ENCODE data around the gene HOXC12. TPM values are rescaled to one million over a fixed set of nuclear protein-coding genes. Genes with fewer than 3 reads are reported as not detected.

HOXC12 gene
- total and polyA plus RNA-seq, 7 donors: not detected

GRCh38 chr12:53974084-53975063 lies 19.7 kb downstream of the HOXC12 start, which contains the start of gene HOTAIR:
Gene HOTAIR, minus strand, starts transcription at chr12:53974954.
- Histone ChIP-seq H3K27ac (no peak within 1 kb of the TSS), H3K9me3 (no peaks in the 10 kb centered on the region), H3K36me3 (no peaks in the 10 kb centered on the region), H3K4me1 (peaks cover 0 to 30% (median 26%) of the 10 kb centered on the region in 4 donors), H3K27me3 (peaks cover 94 to 100% (median 100%) of the 10 kb centered on the region in 3 donors), H3K4me3 (peak within 1 kb of the TSS in 3 of 4 donors; percentile 15 to 26 (median 20))
- 3 to 10% methylated on average over 63 of the region's 63 CpGs for WGBS, 2 donors
- TF ChIP-seq POLR2AphosphoS5 (IDR thresholded peaks at IDR 0.05) (no peak), CTCF (IDR thresholded peaks at IDR 0.05) (no peak), POLR2A (IDR thresholded peaks at IDR 0.05) (no peak), EP300 (IDR thresholded peaks at IDR 0.05) (no peak)
- DNase-seq: no peak
- intact Hi-C loops (cut with DNase I): no loop called here

GRCh38 chr12:53975064-53975471 lies 20.4 kb downstream of the HOXC12 start:
- Histone ChIP-seq H3K9me3 (no peaks in the 10 kb centered on the region), H3K4me3 (peak overlapping the region in 1 of 4 donors; percentile 26), H3K27ac (no peak overlapping the region), H3K4me1 (peaks cover 0 to 30% (median 26%) of the 10 kb centered on the region in 4 donors), H3K27me3 (peaks cover 88 to 100% (median 100%) of the 10 kb centered on the region in 3 donors), H3K36me3 (no peaks in the 10 kb centered on the region)
- WGBS, 2 donors: 3 to 10% methylated on average over 25 of the region's 25 CpGs
- DNase-seq: no peak
- TF ChIP-seq EP300 (IDR thresholded peaks at IDR 0.05) (no peak), POLR2A (IDR thresholded peaks at IDR 0.05) (no peak), POLR2AphosphoS5 (IDR thresholded peaks at IDR 0.05) (no peak), CTCF (IDR thresholded peaks at IDR 0.05) (no peak)
- intact Hi-C loops (cut with DNase I): no loop called here

GRCh38 chr12:53975479-53976152 lies 20.9 kb downstream of the HOXC12 start:
- peak overlapping the region in 1 of 4 donors; percentile 26 for H3K4me3 ChIP-seq
- DNase-seq: no peak
- no peaks in the 10 kb centered on the region for H3K9me3 ChIP-seq
- no peak overlapping the region for H3K27ac ChIP-seq
- TF ChIP-seq EP300 (IDR thresholded peaks at IDR 0.05): no peak
- TF ChIP-seq CTCF (IDR thresholded peaks at IDR 0.05): no peak
- TF ChIP-seq POLR2AphosphoS5 (IDR thresholded peaks at IDR 0.05): no peak
- TF ChIP-seq POLR2A (IDR thresholded peaks at IDR 0.05): no peak
- WGBS, 2 donors: 10 to 22% methylated on average over 31 of the region's 31 CpGs
- intact Hi-C loops (cut with DNase I): no loop called here
- no peaks in the 10 kb centered on the region for H3K36me3 ChIP-seq
- H3K4me1 ChIP-seq: peaks cover 0 to 30% (median 26%) of the 10 kb centered on the region in 4 donors
- H3K27me3 ChIP-seq: peaks cover 83 to 100% (median 100%) of the 10 kb centered on the region in 3 donors

- peaks cover 80 to 100% (median 99%) of the 10 kb centered on the region in 3 donors for H3K27me3 ChIP-seq
- TF ChIP-seq CTCF (IDR thresholded peaks at IDR 0.05) (no peak), EP300 (IDR thresholded peaks at IDR 0.05) (no peak), POLR2AphosphoS5 (IDR thresholded peaks at IDR 0.05) (no peak), POLR2A (IDR thresholded peaks at IDR 0.05) (no peak)
- H3K9me3 ChIP-seq: no peaks in the 10 kb centered on the region
- no peak for DNase-seq
- 20 to 43% methylated on average over 21 of the region's 21 CpGs for WGBS, 2 donors
- no peaks in the 10 kb centered on the region for H3K36me3 ChIP-seq
- peaks cover 0 to 30% (median 26%) of the 10 kb centered on the region in 4 donors for H3K4me1 ChIP-seq
- intact Hi-C loops (cut with DNase I): no loop called here
- H3K27ac ChIP-seq: no peak overlapping the region
- H3K4me3 ChIP-seq: no peak overlapping the region
These were observed 21.6 kb downstream of the HOXC12 start for GRCh38 chr12:53976172-53976822.
